ENCODE measurements around the gene CCDC183. TPM values are rescaled to one million over a fixed set of nuclear protein-coding genes. Genes with fewer than 3 reads are reported as not detected.
A peak's percentile ranks its signal among the peaks of the same experiment; 100 is the strongest.
"Not testable (repeated sequence)": the region's sequence is repeated elsewhere in the genome, so short reads cannot be mapped to it uniquely, and the experiment has no call there.

CCDC183 gene
- total RNA-seq, 1 donor from 2014 or later = 1.0 TPM

GRCh38 chr9:136785565-136786355, 10.4 kb upstream of the CCDC183 start:
- not testable (repeated sequence) for DNase-seq

- no peak for DNase-seq
These were observed 9.7 kb upstream of the CCDC183 start for GRCh38 chr9:136786451-136786850.

DNA sequence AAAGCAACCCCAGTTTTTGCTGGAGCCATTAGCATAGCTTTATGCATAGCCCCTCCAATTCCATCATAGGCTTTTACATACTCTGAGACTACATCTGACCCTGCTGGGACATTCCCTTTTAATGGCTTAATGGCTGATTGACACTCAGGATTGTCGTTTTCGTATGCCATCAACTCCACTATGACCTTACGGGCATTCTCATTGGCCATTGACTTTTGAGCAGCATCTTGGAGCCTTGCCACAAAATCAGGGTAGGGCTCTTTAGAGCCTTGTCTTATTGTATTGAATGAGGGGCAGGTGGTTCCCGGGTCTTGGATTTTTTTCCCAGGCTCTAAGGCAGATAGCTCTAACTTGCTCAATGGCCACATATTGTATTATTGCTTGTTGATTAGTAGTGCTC, 9.2 kb upstream of the CCDC183 start:
- DNase-seq = not testable (repeated sequence)

DNA sequence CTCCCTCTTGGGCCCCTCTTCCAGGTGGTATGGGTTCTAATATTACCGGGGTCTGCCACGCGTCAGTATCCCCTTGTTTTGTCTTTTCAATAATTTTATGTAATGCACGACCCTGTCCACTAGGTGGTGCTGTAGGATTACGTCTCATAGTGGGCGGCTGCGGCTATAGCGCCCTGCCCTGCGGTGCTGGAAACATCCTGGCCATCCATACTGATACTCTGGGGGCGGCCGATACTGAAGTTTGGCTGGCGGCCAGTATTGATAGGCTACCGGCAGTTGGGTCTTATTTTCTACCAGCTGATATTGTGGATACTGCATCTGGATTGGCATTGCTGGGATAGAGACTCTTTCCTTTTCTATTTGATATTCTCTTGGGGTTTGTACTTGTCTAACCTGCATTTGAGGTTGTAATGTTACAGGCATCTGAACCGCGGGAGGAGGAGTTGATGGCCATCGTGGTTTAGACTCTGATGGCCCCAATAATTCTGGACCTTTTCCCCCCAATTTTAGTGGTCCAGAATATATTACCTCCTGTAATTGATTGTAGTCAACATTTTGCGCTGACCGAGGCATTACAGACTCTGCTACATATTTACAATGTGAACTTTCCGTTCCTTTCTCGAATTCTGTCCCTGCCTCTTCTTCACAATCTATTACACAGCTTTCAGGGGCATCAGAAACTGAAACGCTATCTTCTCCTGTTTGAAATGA, 8.3 kb upstream of the CCDC183 start:
- DNase-seq = peak; percentile 81

- DNase-seq = not testable (repeated sequence)
These were observed 7.3 kb upstream of the CCDC183 start for GRCh38 chr9:136788644-136789522.

DNA sequence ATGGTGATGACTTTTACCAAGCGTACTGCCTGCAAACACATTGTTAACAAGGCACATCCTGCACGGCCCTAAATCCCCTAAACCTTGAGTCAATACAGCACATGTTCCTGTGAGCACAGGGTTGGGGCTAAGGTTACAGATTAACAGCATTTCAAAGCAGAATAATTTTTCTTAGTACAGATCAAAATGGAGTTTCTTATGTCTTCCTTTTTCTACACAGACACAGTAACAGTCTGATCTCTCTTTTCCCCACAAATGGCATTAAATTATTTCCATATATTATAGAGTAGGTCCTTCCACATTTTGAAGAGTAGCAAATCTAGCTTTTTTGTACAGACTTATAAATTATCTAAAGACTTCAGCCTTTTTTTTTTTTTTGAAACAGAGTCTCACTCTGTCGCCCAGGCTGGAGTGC, 6.6 kb upstream of the CCDC183 start:
- DNase-seq = no peak

DNA sequence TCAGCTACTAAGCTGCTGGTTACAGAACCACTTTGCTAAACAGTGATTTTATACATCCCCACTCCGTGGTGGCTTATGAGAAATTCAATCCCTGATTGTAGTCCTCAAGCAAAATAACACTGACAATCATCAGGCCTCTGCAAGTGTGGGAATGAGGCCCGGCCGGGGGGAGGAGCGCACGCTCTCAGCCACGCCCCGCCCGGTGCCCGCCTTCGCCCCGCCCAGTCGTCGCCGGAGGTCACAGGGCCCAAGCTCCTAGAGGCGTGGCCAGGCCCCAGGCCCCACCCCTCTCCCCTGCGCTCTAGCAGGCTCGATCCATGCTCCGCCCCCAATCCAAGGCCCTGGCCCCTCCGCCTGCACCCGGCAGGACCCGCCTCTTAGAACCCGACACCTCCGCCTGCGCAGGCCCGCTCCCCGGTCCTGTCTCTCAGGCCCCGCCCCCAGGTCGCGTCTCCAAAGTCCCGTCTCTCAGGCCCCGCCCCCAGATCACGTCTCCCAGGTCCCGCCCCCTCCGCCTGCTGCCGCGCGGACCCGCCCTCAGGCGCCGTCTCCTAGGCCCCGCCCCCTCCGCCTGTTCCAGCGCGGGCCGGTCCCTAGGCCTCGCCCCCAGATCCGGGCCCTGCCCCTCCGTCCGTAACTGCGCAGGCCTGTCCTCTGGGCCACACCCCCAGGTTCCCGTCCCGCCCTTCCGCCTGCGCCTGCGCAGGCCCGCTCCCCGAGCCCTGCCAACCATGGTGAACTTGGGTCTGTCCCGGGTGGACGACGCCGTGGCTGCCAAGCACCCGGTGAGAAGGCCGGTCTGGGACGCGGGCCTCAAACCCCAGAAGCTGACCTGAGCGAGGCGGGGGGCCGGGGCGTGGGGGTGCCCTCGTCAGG, 5.3 kb upstream of the CCDC183 start, which contains the start of gene TMEM141:
TSS of gene TMEM141 (plus strand) at position 705 of the 876 bp plus-strand sequence. CDS start at position 732, 27 bp downstream.
- peak; percentile 99 for DNase-seq

GRCh38 chr9:136791516-136792276, 4.4 kb upstream of the CCDC183 start:
- DNase-seq = peak; percentile 43

- no peak for DNase-seq
These were observed 3.6 kb upstream of the CCDC183 start for GRCh38 chr9:136792321-136793085.

- no peak for DNase-seq
These were observed 2.8 kb upstream of the CCDC183 start for GRCh38 chr9:136793086-136793946.

DNA sequence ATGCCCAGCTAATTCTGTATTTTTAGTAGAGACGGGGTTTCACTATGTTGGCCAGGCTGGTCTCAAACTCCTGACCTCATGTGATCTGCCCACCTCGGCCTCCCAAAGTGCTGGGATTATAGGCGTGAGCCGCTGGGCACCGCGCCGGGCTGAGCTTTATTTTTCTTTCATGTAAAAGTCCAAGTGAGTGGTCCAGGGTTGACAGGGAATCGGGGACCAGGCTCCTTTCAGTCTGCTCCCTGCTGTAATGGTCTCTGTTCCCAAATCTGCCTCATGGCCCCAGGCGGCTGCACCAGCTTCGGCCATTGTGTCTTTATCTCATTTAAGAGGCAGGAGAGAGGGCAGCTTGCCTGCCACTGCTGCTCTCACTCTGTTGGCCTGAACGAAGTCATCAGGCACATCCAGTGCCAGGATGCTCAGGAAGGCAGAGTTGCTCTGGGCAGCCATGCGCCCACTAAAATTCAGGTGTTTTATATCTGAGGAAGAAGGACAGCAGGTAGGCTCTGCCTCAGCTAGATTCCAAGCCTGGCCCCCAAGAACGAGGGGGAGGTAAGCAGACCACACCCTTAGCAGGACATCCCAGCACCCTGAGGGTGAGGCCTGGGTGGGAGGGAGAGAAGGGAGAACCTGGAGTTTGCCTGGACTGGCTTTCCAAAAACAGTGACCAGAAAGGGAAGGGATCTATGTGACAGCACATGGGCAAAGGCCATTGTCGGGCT, 1.7 kb upstream of the CCDC183 start:
- no peak for DNase-seq

DNA sequence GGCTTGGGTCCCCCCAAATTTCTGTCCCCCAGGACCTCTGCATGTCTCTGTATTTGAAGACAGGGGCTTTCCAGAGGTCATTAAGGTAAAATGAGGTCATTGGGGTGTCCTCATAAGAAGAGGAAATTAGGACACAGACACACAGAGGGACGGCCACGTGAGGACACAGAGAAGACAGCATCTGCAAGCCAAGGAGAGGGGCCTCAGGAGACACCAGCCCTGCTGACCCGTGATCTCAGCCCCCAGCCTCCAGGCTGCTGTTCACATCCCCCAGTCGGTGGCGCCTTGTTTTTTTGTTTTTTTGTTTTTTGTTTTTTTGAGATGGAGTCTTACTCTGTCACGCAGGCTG, 1.2 kb upstream of the CCDC183 start:
- no peak for DNase-seq

- DNase-seq = not testable (repeated sequence)
These were observed 723 bp downstream of the CCDC183 start for GRCh38 chr9:136796775-136797347.

DNA sequence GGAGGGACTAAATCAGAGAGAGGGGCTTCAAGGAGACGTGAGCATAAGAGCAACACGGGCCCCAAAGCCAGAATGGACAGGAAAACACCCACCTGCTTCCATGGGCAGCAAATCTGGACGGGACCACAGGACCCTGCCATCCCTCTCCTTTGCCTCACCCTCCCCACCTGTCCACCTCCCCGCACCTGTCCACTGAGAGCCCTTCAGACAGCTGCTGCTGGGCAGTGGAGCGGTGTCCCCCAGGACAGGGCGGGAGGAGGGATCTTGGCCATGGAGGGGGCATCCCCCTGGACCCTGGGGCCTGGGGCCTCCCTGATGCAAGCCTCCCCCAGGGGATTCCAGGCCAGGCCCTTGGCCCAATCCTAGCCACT, 2.6 kb downstream of the CCDC183 start:
- no peak for DNase-seq

DNA sequence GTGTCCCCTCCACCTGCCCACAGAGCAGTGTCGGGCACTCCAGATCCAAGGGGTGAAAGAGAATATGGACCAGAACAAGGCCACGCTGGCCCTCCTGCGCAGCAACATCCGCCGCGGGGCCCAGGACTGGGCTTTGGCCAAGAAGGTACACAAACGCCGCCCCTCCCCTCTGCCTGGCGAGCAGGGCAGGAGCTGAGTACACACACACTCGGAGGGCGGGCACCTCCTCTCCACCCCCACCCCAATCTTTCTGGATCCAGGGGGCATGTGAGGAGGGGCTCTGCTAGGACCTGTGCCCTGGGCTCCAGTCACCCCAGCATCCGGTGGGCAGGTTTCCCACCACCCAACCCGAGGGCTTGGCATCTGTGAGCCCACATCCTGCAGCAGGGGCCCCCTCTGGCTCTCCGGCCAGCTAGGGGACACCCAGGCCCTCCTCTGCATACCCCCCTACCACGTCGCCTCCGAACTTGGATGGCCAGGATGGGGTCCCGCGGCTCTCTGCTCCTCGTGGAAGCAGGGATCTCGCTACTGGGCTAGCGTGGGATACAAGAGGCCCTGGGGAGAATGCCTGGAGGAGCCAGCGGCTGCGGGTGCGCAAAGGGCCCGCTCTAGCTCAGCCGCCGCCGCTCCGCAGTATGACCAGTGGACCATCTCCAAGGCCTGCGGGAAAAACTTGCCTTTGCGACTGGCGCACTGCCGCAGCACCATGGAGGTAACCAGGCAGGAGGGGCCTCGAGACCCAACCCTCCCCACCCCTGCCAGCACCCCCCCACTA, 3.1 kb downstream of the CCDC183 start:
- DNase-seq = no peak

- peak; percentile 58 for DNase-seq
These were observed 3.9 kb downstream of the CCDC183 start for GRCh38 chr9:136799854-136800657.

DNA sequence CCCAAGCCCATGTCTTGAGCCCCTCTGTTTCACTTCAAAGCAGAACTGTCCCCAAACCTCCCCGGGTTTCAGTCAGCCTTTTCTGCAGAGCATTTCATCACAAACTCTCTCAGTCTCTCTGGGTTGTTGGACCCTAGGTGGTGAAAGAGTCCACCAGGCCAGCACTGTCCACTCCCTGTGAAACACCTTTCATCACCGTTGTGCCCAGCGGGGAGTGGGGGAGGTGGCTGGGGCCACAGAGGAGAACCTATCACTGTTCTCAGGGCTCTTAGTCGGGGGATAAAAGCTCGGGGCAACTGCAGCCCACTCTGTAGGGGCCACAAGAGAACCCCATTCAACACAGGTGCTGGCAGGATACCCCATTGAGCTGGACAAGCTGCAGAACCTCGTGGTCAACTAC, 6.2 kb downstream of the CCDC183 start:
- no peak for DNase-seq

Measured in dermis blood vessel endothelial cell (primary cell).